Mesenteric fat pad (tissue), 1 donor: ENCODE measurements around the gene CHI3L1. TPM values are rescaled to one million over a fixed set of nuclear protein-coding genes. Genes with fewer than 3 reads are reported as not detected.

ENCODE experiments used
- DNase-seq: peaks from one replicate; pipeline ENCODE4 v3.0.0-alpha.2; 2020; ENCODE audit warnings: low spot score
- total RNA-seq: library from RNA; stranded (reverse); fragmentation: NEBNext Ultra II Directional; extraction: Animal tissue kit (Norgen Biotek cat#: 25700); gene quantifications from one replicate; pipeline ENCODE4 v1.2.1, GENCODE V29; 2021
- donor health status: DM: yes; HTN: yes; CAD: no.

The CHI3L1 gene
- total RNA-seq, 1 donor from 2014 or later, result 346 TPM

DNA sequence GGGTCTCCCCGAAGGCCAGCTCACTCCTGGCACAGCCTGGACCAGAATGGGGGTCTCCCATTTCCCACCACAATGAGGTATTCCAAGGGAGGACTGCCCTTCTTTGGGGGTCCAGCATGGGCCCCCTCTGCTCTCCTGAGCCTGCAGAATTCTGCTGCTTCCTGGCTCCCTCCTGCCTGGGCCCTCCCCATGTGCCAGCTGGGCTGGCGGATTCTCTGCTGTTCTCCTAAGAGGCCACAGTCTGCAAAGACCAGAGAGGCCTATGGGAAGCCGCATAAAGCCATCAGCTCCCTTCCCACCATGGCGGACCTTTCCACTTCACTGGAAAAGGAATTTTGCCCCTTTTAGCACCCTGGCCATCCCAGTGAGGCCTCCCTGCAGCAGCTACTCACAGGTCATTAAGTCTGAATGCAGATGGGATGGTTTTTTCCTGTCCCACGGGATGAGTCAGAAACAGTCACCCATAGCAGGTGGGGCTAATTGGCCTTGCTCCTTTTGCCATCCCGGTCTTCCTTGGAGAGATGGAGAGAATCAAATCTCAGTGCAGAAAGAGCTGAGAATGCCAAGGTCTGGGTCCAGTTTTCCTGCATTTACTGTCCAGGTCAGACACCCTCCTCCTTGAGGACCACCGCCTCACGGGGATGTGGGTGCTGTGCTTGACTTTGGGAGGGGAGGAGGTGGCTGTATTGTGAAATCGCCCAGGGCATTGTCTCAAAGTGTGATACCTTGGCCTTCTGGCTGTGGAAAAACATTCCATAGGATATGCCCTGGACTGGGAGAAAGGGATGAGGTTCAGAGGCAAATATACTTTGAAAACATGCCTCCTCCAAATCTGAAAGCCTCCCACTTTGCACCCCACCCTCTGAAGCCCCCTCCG lies 34.1 kb downstream of the CHI3L1 start:
- DNase-seq, result no peak

GRCh38 chr1:203151362-203152157 lies 34.9 kb downstream of the CHI3L1 start:
- DNase-seq, result no peak

DNA sequence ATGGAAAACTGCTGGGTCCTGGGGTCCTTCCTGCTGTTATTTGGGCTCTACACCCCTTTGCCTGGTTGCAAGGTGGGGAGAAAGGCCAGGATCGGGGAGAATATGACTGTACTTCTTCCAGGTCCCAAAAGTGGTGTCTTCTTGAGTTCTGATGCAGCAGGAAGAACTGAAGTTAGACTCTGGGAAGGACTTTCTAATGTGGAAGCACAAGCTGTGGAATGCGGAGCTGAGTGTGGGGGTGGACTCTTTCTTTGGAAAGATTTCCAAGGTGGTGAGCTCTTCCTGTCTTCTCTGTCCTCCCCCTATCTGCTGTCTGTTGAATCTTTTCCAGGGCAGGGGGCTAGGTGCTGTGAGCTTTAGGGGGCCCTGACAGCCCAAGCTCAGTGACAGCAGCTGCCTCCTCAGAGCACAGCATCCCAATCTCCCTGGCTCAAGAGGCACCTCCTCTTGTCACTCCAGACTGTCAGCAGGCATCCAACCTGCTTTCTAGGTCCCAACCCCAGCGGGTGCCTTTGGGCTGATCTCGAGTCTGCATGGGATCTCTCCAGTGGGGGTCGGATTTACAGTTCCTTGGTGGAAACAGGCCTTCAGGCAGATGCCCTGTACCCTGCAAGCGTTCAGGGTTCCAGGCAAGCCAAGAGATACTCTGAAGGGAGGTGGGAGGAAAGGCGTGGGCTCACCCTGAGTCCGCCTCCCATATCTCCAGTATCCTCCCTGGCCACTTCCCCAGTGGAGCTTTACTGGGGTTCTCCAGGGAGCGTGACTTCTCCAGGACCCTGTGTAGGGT lies 35.8 kb downstream of the CHI3L1 start:
- no peak for DNase-seq

DNA sequence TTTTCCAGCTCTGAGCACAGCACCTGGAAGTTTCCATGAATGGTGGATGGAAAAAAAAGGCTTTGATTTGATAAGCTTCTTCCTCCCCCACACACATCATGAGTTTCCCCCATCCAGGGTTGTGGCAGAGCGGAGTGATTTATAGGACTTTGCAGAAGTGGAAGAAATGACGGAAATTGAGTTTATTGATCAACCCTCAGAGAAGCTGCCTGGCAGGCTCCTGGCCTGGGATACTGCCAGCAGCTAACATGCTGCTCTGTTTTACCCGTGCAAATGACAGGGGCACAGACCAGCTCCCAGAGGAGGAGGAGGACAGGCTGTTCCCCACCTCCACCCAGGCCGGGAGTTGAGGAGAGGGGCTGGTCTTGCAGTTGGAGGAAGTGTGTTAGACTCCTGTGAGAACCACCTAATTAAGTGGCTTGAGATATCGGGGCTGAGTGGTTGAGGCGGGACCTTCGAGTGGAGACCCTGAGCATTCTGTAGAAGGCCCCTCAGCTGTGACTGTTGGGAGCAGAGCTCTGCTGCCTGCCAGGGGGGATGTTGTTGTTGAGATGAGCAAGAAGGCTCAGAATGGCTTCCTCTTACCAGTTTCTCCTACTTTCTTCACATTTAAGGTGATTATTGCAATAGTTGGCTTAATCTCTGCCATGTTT lies 37.2 kb downstream of the CHI3L1 start:
- no peak for DNase-seq

- DNase-seq, result no peak
Measured at GRCh38 chr1:203148579-203148978, 37.9 kb downstream of the CHI3L1 start.

GRCh38 chr1:203148127-203148526 lies 38.4 kb downstream of the CHI3L1 start:
- DNase-seq, result no peak

DNA sequence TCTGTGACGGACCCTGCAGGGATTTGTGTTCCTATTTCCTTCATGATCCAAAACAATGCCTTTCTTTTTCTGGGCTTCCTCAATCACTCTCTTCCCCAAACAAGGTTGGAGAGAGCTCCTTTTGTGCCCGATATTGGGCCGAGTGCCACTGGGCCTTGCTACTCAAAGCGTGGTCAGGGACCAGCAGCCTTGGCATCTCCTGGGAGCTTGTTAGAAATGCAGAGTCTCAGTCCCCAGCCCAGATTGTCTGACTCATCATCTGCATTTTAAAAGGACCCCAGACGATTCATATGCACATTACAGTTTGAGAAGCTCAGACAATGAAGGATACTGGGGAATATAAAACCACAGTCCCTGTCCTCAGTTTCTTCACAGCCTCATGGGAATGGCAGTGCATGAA lies 39.1 kb downstream of the CHI3L1 start:
- DNase-seq, result no peak

DNA sequence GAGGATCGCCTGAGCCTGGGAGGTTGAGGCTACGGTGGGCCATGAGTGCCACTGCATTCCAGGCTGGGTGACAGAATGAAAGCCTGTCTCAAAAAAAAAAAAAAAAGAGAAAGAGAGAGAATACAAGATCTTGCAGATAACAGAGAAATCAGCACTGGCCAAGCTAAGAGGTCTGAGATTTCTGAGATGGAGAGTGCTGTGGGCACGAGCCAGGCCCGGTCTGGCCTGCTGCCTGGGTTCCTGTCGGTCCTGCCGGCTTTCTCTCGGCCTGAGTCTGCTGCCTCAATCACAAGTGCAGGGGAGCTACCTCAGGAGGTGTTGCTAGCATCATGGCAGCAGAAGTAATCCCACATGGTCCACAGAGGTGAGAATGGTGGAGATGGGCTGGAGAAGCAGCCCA lies 40.0 kb downstream of the CHI3L1 start:
- DNase-seq, result no peak

DNA sequence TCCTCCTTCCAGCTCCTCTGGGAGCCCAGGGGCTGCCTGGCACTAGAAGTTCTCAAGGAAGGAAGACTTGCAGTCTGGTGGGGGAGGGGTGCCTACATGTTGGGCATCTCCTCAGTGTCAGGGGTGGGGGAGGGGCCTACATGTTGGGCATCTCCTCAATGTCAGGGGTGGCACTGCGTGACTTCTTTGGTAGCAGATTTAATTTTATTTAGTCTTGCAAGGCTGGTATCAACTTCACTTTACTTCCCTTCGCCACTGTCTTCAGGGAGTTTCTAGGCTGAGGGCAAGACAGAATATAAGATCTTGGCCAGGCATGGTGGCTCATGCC lies 40.5 kb downstream of the CHI3L1 start:
- DNase-seq, result no peak

DNA sequence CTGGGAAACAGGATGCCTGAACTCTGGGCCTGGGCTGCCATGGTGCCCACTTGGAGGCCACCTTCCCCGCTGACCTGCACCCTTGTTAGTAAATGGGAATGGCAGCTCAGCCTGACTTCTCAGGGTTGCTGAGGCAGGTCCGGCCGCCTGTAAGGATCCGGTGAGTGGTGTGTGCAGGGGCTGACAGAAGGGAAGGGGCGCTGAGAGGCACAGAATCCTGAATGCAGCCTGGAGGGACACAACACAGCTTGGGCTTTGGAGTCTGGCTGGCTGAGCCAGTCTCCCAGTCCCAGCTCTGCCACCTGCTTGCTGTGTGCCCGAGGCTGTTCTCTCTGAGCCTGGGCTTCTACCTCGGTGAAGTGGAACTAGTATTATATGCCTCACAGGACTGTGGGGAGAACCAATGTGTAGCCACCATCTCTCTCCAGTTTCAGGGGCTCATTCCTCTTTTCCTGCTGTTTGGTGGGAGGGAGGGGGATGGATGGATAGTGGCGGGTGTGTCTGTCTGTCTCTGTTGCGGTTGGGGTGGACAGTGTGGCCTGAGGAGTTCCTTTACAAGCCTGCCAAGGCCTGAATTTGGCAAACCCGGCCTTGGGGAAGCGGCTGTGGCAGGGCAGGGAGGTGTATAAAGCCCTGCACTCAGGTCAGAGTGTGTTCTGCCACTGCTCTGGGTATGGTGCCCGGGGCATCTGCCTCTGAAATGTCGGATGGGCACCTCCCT lies 41.0 kb downstream of the CHI3L1 start:
- DNase-seq, result no peak

DNA sequence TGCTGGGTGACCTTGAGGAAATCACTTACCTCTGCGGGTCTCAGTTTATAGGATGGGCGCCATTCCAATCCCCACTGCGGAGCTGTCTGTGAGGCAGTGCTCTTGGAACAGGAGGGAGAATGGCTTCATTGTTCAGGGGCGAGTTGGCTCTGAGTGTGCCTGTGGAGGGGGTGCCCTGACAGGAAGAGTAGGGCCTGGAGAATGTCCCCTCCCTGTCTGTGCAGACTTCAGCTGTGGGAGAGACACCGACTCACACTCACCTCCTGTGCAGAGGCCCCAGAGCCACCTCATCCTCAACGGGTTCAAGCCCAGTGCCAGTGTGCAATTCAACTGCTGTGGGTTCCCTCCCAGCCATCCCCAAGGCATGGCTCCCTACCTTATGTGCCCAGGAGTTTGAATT lies 41.8 kb downstream of the CHI3L1 start:
- no peak for DNase-seq

DNA sequence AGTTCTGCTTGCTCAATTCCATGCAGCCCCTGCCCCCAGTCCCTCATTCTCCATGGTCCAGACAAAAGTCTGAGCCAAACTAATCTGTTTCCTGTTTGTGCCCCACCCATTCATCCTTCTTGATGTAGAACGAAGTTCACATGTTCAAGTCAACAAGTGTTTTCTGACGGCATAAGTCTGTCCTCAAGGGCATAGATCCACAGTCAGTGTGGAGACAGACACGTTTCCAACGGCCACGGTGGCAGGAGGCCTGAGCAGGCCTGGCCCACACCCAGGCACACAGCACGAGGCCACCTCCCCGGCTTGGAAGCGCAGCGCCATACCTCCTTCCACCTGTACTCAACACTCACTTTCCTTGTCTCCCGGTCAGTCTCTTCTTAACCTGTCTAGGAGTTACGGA lies 42.9 kb downstream of the CHI3L1 start:
- DNase-seq, result no peak

- no peak for DNase-seq
Measured at GRCh38 chr1:203142684-203143408, 43.7 kb downstream of the CHI3L1 start.

GRCh38 chr1:203142124-203142523 lies 44.4 kb downstream of the CHI3L1 start:
- DNase-seq, result no peak

DNA sequence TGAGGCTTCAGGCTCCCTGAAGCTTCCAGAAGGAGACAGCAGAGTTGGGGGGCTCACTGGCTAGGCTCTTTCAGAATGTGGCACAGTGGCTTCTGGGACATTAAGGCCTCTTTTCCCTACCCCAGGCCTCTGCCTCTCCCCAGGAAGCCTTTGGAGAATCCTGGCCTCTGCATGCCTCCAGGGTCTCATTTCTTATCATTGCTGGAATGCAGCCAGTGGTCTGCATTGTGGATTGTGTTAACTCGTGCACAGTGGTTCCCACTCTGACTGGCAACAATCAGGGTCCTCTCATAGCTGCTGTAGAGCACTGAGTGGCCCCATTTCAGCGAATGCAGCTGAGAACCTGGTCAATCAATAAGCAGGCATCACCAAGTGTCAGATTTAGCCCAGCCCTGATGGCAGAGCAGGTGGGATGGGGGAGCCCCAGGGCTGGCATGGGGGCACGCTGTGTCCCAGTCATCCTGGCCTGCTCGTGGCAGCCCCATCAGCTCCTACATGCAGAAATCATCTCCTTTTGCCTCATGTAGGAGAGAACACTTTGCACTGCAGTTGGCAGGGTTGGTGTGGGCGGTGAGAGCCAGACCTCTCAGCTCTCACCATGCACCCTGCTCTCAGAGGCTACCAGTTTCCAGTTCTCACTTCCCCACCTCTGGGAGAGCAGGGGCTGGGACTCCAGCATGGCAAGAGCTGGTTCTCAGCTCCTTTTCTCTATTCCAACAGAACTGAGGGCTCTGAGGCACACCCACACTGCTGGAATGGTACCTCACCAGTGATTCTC lies 45.6 kb downstream of the CHI3L1 start:
- no peak for DNase-seq

- DNase-seq, result no peak
Measured at GRCh38 chr1:203139976-203140475, 46.5 kb downstream of the CHI3L1 start.

DNA sequence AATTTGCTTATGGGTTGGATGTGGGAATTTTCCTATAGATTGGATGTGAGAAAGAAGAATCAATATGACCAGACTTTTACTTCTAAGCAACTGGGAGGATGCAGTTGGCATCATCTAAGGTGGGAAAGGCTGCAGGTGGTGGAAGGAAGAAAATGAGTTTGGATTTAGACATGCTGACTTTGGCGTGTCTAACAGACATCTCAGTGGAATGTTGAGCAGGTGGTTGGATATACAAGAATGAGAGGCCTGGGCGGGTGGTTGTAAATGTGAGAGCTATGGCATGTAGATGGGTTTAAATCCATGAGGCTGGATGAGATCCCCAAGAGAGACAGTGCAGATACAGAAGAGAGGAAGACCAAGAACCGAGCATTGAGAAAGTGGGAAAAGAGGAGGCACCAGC lies 48.4 kb downstream of the CHI3L1 start:
- DNase-seq, result no peak

- DNase-seq, result no peak
Measured at GRCh38 chr1:203137324-203137723, 49.2 kb downstream of the CHI3L1 start.
